ENCODE measurements around the gene SUMF2. TPM values are rescaled to one million over a fixed set of nuclear protein-coding genes. Genes with fewer than 3 reads are reported as not detected.

SUMF2 gene
- total RNA-seq, 1 experiment from 2014 or later: 173 TPM

GRCh38 chr7:56046721-56047445 is 17.2 kb upstream of the SUMF2 start:
- no TSS peak for BruUV-seq (replicated peaks)
- Histone ChIP-seq H3K27me3 (ENCODE audit: insufficient read depth, low read length) (no peaks in the 10 kb centered on the region), H3K9ac (ENCODE audit: low read length) (no peak overlapping the region), H3K4me1 (ENCODE audit: control insufficient read depth in 1 of 2, insufficient read depth in 2 of 2, low read length in 2 of 2) (peaks cover 16 to 23% of the 10 kb centered on the region in 2 experiments), H4K20me1 (ENCODE audit: insufficient read depth) (no peaks in the 10 kb centered on the region), H3K79me2 (ENCODE audit: insufficient read depth, low read length) (peaks cover 76% of the 10 kb centered on the region), H3K4me3 (replicated peaks in 1 of 2; ENCODE audit: low read depth in 1 of 2, low read length in 2 of 2) (no peak overlapping the region), H3K36me3 (ENCODE audit: control insufficient read depth in 1 of 2, insufficient read depth in 2 of 2, low read length in 2 of 2) (peaks cover 0 to 6% of the 10 kb centered on the region in 2 experiments; a peak in 2 of 4 replicates), H3K9me3 (ENCODE audit: control insufficient read depth in 1 of 2, insufficient read depth in 1 of 2, low read depth in 1 of 2, low read length in 2 of 2) (no peaks in the 10 kb centered on the region), H3K27ac (ENCODE audit: low read depth, low read length) (no peak overlapping the region), H2AFZ (ENCODE audit: low read depth, low read length, poor library complexity, severe bottlenecking) (no peak overlapping the region), H3K9me2 (ENCODE audit: insufficient read depth) (no peaks in the 10 kb centered on the region), H3K4me2 (ENCODE audit: low read length) (no peak overlapping the region)
- POLR2A ChIA-PET: no interaction called here
- no peak for DNase-seq (ENCODE audit: low read depth, low spot score)
- no peak for TF ChIP-seq EGR1 (IDR thresholded peaks at IDR 0.05; ENCODE audit: low read depth)
- TF ChIP-seq YY1 (IDR thresholded peaks at IDR 0.05; ENCODE audit: extremely low read depth, insufficient replicate concordance, low read depth, low read length): no peak
- TF ChIP-seq, protein P1, sequence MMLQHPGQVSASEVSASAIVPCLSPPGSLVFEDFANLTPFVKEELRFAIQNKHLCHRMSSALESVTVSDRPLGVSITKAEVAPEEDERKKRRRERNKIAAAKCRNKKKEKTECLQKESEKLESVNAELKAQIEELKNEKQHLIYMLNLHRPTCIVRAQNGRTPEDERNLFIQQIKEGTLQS (IDR thresholded peaks at IDR 0.05): no peak
- no peak for TF ChIP-seq RAD21 (IDR thresholded peaks at IDR 0.05; ENCODE audit: low read depth)
- TF ChIP-seq SP1 (IDR thresholded peaks at IDR 0.05; ENCODE audit: low read depth): no peak
- no peak for TF ChIP-seq ELF1 (IDR thresholded peaks at IDR 0.05; ENCODE audit: borderline replicate concordance, low read depth)
- no peak for TF ChIP-seq ZFX (IDR thresholded peaks at IDR 0.05)
- TF ChIP-seq POLR2A (IDR thresholded peaks at IDR 0.05; ENCODE audit: borderline replicate concordance, extremely low read depth, insufficient read depth, insufficient read length): no peak
- TF ChIP-seq EZH2phosphoT487 (IDR thresholded peaks at IDR 0.05; ENCODE audit: borderline replicate concordance): no peak
- no peak for TF ChIP-seq CEBPB (IDR thresholded peaks at IDR 0.05; ENCODE audit: low read depth)
- no peak for TF ChIP-seq SRF (IDR thresholded peaks at IDR 0.05; ENCODE audit: low read depth)
- no peak for TF ChIP-seq POLR2AphosphoS5 (IDR thresholded peaks at IDR 0.05; ENCODE audit: low read depth, low read length)
- no peak for TF ChIP-seq MAX (IDR thresholded peaks at IDR 0.05)
- TF ChIP-seq CBX3 (IDR thresholded peaks at IDR 0.05; ENCODE audit: low read depth): no peak
- TF ChIP-seq EZH2 (IDR thresholded peaks at IDR 0.05): no peak
- TF ChIP-seq TCF7L2 (IDR thresholded peaks at IDR 0.05; ENCODE audit: borderline replicate concordance, extremely low read depth, insufficient read depth, insufficient read length): no peak
- no peak for TF ChIP-seq FOSL1 (IDR thresholded peaks at IDR 0.05; ENCODE audit: low read depth)
- no peak for TF ChIP-seq ZBTB33 (IDR thresholded peaks at IDR 0.05; ENCODE audit: extremely low read depth, insufficient replicate concordance, low read length)
- TF ChIP-seq REST (IDR thresholded peaks at IDR 0.05; ENCODE audit: low read depth): no peak
- no peak for ATAC-seq
- RAD21 ChIA-PET (ENCODE audit: low non-redundant PET in 1 of 2, low total read pairs in 2 of 2, uncharacterized antibody in 2 of 2, unreplicated experiment in 2 of 2): no interaction called here
- intact Hi-C loops (cut with micrococcal nuclease): no loop called here
- CTCF ChIA-PET: no interaction called here
